Common myeloid progenitor, CD34-positive (primary cell): ENCODE results near the gene GAS6.

Source experiments
- CTCF ChIA-PET: fragments of 350-600 bp; sonication (Branson Sonifier 250); formaldehyde crosslinking; loops from one replicate; lab custom pipeline; 2021; ENCODE audit warnings: antibody characterized with exemption; lab: Charles Lee
- POLR2A ChIA-PET: fragments of 350-600 bp; sonication (Branson Sonifier 250); formaldehyde crosslinking; loops from one replicate; lab custom pipeline; 2021; ENCODE audit warnings: antibody characterized with exemption; lab: Charles Lee
- DNase-seq, 3 donors: peaks; one replicate each; pipeline versions ENCODE4 v3.0.0 to v3.0.0-alpha.2; 2013
- H3K27ac ChIP-seq, 2 experiments: 1 replicate in 1 of 2; 2 replicates in 1 of 2; pipeline ENCODE4 v1.7.0; 2013; ENCODE audit warnings: inconsistent platforms in 2 of 2, low read length in 2 of 2, mild to moderate bottlenecking in 2 of 2, low read depth in 1 of 2, moderate library complexity in 1 of 2; ENCODE audit not compliant: severe bottlenecking in 2 of 2, insufficient read depth in 1 of 2, poor library complexity in 1 of 2
- H3K27me3 ChIP-seq, 5 experiments: replicated peaks in 2 of 5; 1 replicate in 3 of 5; 2 replicates in 2 of 5; pipeline versions ENCODE4 v1.6.1 to v1.7.0; 2013; ENCODE audit warnings: low read length in 4 of 5, mild to moderate bottlenecking in 2 of 5, moderate library complexity in 2 of 5, inconsistent platforms in 1 of 5; ENCODE audit not compliant: insufficient read depth in 5 of 5, control insufficient read depth in 4 of 5
- H3K36me3 ChIP-seq, 4 experiments: 1 replicate in 2 of 4; 2 replicates in 2 of 4; pipeline versions ENCODE4 v1.6.1 to v1.7.0; 2013; ENCODE audit warnings: low read length in 3 of 4, control low read depth in 1 of 4, mild to moderate bottlenecking in 1 of 4; ENCODE audit not compliant: control insufficient read depth in 4 of 4, insufficient read depth in 4 of 4
- H3K4me1 ChIP-seq, 4 experiments: 1 replicate in 3 of 4; 2 replicates in 1 of 4; pipeline versions ENCODE4 v1.6.1 to v1.7.1; 2013; ENCODE audit warnings: low read length in 3 of 4, mild to moderate bottlenecking in 3 of 4, control low read depth in 1 of 4, inconsistent platforms in 1 of 4, moderate library complexity in 1 of 4; ENCODE audit not compliant: control insufficient read depth in 4 of 4, insufficient read depth in 4 of 4; ENCODE audit errors: control extremely low read depth in 1 of 4
- H3K4me3 ChIP-seq, 7 experiments: 1 replicate in 4 of 7; 2 replicates in 3 of 7; pipeline versions ENCODE4 v1.5.1 to v1.7.0; 2013; ENCODE audit warnings: mild to moderate bottlenecking in 7 of 7, low read length in 6 of 7, moderate library complexity in 6 of 7, inconsistent platforms in 2 of 7, low read depth in 2 of 7, control low read depth in 1 of 7; ENCODE audit not compliant: insufficient read depth in 4 of 7, control insufficient read depth in 1 of 7; ENCODE audit errors: extremely low read depth in 1 of 7
- H3K9me3 ChIP-seq, 5 experiments: 1 replicate in 4 of 5; 2 replicates in 1 of 5; pipeline versions ENCODE4 v1.6.1 to v1.7.1; 2013; ENCODE audit warnings: low read length in 4 of 5, mild to moderate bottlenecking in 2 of 5, inconsistent platforms in 1 of 5, low read depth in 1 of 5, moderate library complexity in 1 of 5; ENCODE audit not compliant: control insufficient read depth in 4 of 5, insufficient read depth in 2 of 5; ENCODE audit errors: control extremely low read depth in 1 of 5
- WGBS: methylation state at CpG from one replicate; pipeline ENCODE4 v1.1.5; 2013; ENCODE audit not compliant: insufficient coverage; 5-methylcytosine and 5-hydroxymethylcytosine counted together

Gene GAS6

DNA sequence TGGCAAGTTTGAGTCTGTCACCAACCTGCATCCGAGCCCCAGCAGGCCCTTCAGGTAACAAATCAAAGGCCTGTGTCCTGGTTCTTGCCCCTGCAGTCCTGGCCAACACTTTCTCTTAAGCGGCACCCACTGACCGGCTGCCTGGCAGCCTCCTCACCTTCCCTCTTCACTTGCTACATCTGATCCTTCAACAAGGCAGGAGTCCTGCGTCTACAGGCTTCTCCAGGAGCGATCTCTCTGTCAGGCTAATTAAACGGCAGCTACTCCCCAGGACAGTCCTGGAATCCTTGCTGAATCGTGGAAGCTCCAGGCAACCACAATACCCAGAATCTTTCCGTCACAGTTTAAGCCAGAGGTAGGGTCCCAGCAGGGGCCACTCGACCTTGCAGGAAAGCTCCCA lies 41.1 kb upstream of the GAS6 start:
- no peak for DNase-seq
- POLR2A ChIA-PET = no interaction called here
- H3K27ac ChIP-seq = no peak overlapping the region
- no peaks in the 10 kb centered on the region for H3K9me3 ChIP-seq
- peaks cover 3 to 20% (median 14%) of the 10 kb centered on the region in 4 experiments for H3K4me1 ChIP-seq
- H3K36me3 ChIP-seq = no peaks in the 10 kb centered on the region
- H3K27me3 ChIP-seq = peaks cover 0 to 3% (median 0%) of the 10 kb centered on the region in 5 experiments
- no peak overlapping the region for H3K4me3 ChIP-seq
- 90% methylated on average over 6 of the region's 9 CpGs for WGBS
- CTCF ChIA-PET = interaction anchor here (0.9 kb wide), 1 partner anchor 324 kb away, joined by 3 read pairs; no protein-coding TSS in a partner anchor

DNA sequence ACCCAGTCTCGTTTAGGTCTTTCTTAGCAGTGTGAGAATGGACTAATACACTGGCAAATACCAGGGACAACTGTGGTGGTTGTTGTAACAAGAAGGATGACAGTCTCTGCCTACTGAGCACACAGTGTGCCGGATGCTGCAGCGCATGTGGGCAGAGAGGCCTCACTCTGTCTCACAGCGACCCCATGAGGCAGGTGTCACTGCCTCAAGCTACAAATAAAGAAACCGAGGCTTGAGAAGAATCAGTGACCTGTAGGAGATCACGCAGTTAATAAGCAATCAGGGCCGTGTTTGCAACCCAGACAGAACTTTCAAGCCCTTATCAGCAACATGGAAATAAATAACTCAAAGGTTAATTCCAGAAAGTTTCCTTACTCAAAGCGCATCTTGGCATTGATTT lies 40.5 kb upstream of the GAS6 start:
- no peak overlapping the region for H3K4me3 ChIP-seq
- CTCF ChIA-PET = no interaction called here
- POLR2A ChIA-PET = no interaction called here
- DNase-seq = no peak
- peaks cover 0 to 3% (median 0%) of the 10 kb centered on the region in 5 experiments for H3K27me3 ChIP-seq
- 82% methylated on average over 5 of the region's 8 CpGs for WGBS
- no peaks in the 10 kb centered on the region for H3K9me3 ChIP-seq
- H3K36me3 ChIP-seq = no peaks in the 10 kb centered on the region
- H3K27ac ChIP-seq = no peak overlapping the region
- peaks cover 3 to 20% (median 14%) of the 10 kb centered on the region in 4 experiments for H3K4me1 ChIP-seq

DNA sequence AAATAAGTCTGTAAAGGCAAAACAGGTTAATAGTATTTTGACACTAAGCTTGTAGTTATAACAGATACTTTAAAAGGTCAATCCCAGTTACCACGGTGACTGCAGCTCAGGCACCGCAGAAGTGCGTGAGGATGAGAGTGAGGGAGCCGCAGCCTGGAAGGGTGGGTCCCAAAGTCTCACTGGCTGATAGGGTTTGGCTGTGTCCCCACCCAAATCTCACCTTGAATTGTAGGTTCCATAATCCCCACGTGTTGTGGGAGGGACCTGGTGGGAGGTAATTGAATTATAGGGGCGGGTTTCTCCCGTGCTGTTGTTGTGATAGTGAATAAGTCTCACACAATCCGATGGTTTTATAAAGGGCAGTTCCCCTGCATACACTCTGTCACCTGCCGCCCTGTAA lies 40.0 kb upstream of the GAS6 start:
- POLR2A ChIA-PET = no interaction called here

DNA sequence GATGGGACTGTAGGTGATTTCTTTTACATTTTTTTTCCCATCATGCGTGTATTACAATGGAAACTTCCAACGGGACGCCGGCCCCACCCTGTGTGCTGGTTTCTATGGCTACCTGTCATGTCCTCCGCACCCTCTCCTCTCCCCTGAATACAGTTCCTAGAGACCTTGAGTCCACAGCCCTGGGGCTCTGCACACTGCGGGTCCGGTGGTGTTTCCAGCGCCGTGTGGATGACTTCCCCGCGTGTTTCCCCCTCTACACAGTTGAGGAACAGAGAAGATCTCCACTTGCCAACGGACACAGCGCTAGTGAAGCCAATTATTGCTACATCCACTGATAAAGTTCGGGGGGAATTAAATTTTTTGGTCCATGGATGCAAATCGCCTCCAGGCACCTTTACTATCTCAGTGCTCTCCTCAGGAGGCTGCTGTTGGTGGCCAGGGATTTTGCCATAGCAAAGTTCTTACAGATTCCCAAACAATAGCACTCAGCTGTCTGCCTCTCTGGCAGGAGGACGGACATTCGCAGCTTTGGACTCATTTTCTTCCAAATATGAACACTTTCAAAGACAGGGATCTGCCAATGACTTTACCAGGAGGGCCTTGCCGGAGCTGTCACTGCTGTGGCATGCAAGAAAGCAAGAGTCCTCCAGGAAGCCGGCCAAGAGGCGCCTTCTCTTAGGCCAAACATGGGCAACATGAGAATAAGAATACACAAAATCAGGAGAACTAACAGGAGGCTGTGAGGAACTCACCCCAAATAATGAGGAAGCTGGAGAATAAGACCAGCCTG lies 39.3 kb upstream of the GAS6 start:
- H3K4me1 ChIP-seq = peaks cover 0 to 10% (median 6%) of the 10 kb centered on the region in 4 experiments
- H3K4me3 ChIP-seq = no peak overlapping the region
- H3K27me3 ChIP-seq = peaks cover 0 to 4% (median 1%) of the 10 kb centered on the region in 5 experiments
- 97% methylated on average over 20 of the region's 20 CpGs for WGBS
- H3K27ac ChIP-seq = no peak overlapping the region
- no peaks in the 10 kb centered on the region for H3K36me3 ChIP-seq
- POLR2A ChIA-PET = no interaction called here
- no peaks in the 10 kb centered on the region for H3K9me3 ChIP-seq
- no peak for DNase-seq
- CTCF ChIA-PET = no interaction called here

More for the DNA sequence above, 40.0 kb upstream of the GAS6 start:
- peaks cover 0 to 17% (median 12%) of the 10 kb centered on the region in 4 experiments for H3K4me1 ChIP-seq
- H3K36me3 ChIP-seq = no peaks in the 10 kb centered on the region
- H3K27ac ChIP-seq = no peak overlapping the region
- 98% methylated on average over 5 of the region's 9 CpGs for WGBS
- CTCF ChIA-PET = no interaction called here
- H3K9me3 ChIP-seq = no peaks in the 10 kb centered on the region
- no peak for DNase-seq
- no peak overlapping the region for H3K4me3 ChIP-seq
- peaks cover 0 to 3% (median 0%) of the 10 kb centered on the region in 5 experiments for H3K27me3 ChIP-seq

DNA sequence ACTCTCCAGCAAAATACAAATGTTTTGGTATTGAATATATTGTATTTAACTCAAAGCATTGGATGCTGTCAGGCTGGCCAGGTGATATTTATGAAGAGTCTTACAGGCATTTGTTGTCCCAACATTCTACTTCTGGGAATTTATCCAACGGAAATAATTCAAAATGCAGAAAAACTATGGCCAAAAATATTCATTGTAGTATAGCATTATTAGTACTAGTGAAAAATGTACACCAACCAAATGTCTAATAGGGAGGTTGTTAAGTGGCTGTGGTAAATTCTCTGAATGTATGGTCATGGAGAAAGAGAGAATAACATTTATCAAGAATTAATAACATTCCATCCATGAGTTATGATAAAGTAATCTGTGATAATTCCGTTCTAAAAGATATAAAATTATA lies 38.6 kb upstream of the GAS6 start:
- CTCF ChIA-PET = no interaction called here

DNA sequence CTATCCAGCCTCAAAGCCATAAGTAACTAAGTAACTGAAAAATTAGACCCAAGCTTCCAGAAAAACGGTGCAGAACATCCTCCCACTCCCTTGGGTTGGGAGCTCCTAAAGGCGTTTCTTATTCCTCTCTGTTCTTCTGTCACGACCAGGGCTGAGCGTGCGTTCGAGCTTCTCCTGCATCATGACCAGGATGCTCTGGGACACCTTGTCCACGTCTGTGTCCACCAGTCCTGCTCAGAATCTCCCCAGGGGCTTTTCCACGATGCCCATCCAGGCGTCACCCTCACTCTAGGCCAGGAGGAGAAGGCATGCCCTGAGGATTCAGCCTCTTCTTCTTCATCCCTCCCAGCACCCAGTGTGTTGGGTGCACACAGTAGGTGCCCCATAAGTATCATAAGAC lies 37.8 kb upstream of the GAS6 start:
- H3K27me3 ChIP-seq = peaks cover 0 to 9% (median 2%) of the 10 kb centered on the region in 5 experiments
- no peaks in the 10 kb centered on the region for H3K4me1 ChIP-seq
- POLR2A ChIA-PET = no interaction called here
- H3K9me3 ChIP-seq = no peaks in the 10 kb centered on the region
- CTCF ChIA-PET = no interaction called here
- WGBS = 98% methylated on average over 9 of the region's 9 CpGs
- no peaks in the 10 kb centered on the region for H3K36me3 ChIP-seq
- H3K27ac ChIP-seq = no peak overlapping the region
- H3K4me3 ChIP-seq = no peak overlapping the region
- DNase-seq = no peak

More for the DNA sequence above, 38.6 kb upstream of the GAS6 start:
- whole genome bisulfite sequencing = no CpG with 5 or more reads among the region's 2 CpGs
- Histone ChIP-seq H3K9me3 (no peaks in the 10 kb centered on the region), H3K27ac (no peak overlapping the region), H3K27me3 (peaks cover 0 to 4% (median 3%) of the 10 kb centered on the region in 5 experiments), H3K4me1 (peaks cover 0 to 3% (median 0%) of the 10 kb centered on the region in 4 experiments), H3K36me3 (no peaks in the 10 kb centered on the region), H3K4me3 (no peak overlapping the region)
- DNase-seq = no peak
- POLR2A ChIA-PET = no interaction called here

DNA sequence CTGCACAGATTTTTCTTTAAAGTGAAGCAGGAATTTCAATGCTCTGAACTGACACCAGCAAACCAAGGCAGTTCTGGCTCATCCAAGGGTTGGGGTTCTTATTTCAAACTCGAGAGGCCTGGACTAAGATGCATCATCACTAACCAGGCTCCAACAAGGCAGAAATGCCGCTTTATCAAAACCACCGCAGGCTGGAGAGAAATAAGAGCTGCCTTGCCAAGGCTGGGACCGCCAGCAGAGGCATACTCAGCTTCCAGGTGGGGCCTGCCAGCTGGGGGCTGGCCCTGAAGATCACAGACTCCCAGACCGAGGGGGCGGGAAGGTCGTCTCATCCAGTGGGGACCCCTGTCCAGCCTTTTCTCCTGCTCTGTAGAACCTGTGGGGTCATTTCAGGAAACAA lies 37.4 kb upstream of the GAS6 start:
- no peak for DNase-seq
- H3K36me3 ChIP-seq = no peaks in the 10 kb centered on the region
- peaks cover 0 to 9% (median 0%) of the 10 kb centered on the region in 5 experiments for H3K27me3 ChIP-seq
- no peaks in the 10 kb centered on the region for H3K4me1 ChIP-seq
- CTCF ChIA-PET = no interaction called here
- POLR2A ChIA-PET = no interaction called here
- H3K4me3 ChIP-seq = no peak overlapping the region
- H3K9me3 ChIP-seq = no peaks in the 10 kb centered on the region
- WGBS = 98% methylated on average over 5 of the region's 7 CpGs
- no peak overlapping the region for H3K27ac ChIP-seq
